IMR-90 (cell line): Measurements from ENCODE around the gene COCH. TPM values are rescaled to one million over a fixed set of nuclear protein-coding genes. Genes with fewer than 3 reads are reported as not detected.

Experiments used
- ATAC-seq: fragments of 200-7000 bp; cut with Tn5 transposase; 2 replicates; pipeline ENCODE4 v1.9.1; 2020; ENCODE audit warnings: low read depth, mild to moderate bottlenecking, moderate library complexity
- BruUV-seq: library from RNA; stranded (reverse); fragments of 400-500 nt; replicated peaks from 2 replicates; lab custom pipeline; 2021; lab: Mats Ljungman, UMichigan
- CTCF ChIA-PET: fragments of 300-600 bp; formaldehyde crosslinking; extraction: SDS; loops from one replicate; lab custom pipeline; 2021; ENCODE audit warnings: antibody characterized with exemption; lab: Yijun Ruan, JAX
- POLR2A ChIA-PET: fragments of 300-600 bp; sonication (Branson Sonifier 250); formaldehyde crosslinking; loops from one replicate; lab custom pipeline; 2022; ENCODE audit warnings: antibody characterized with exemption; ENCODE audit not compliant: unreplicated experiment; lab: Charles Lee
- DNase-seq: peaks from one replicate; pipeline ENCODE4 v3.0.0; 2013
- H2AFZ ChIP-seq: replicated peaks from 2 replicates; pipeline ENCODE3; 2013; ENCODE audit warnings: low read length, mild to moderate bottlenecking; ENCODE audit not compliant: poor library complexity
- H2AK5ac ChIP-seq: 2 replicates; pipeline ENCODE4 v1.6.1; 2013; ENCODE audit warnings: low read depth, low read length, inconsistent platforms
- H2AK9ac ChIP-seq: replicated peaks from 2 replicates; pipeline ENCODE3; 2013; ENCODE audit warnings: mild to moderate bottlenecking, low read depth, low read length, moderate library complexity; ENCODE audit not compliant: poor library complexity
- H2BK120ac ChIP-seq: 2 replicates; pipeline ENCODE4 v1.6.1; 2013; ENCODE audit warnings: low read depth, low read length, inconsistent platforms
- H2BK15ac ChIP-seq: 3 replicates; pipeline ENCODE4 v1.6.1; 2013; ENCODE audit warnings: low read depth, low read length, inconsistent platforms
- H2BK20ac ChIP-seq: 2 replicates; pipeline ENCODE4 v1.6.1; 2013; ENCODE audit warnings: low read depth, mild to moderate bottlenecking, inconsistent platforms, low read length, moderate library complexity
- H2BK5ac ChIP-seq: 2 replicates; pipeline ENCODE4 v1.6.1; 2013; ENCODE audit warnings: mild to moderate bottlenecking, low read depth, low read length, inconsistent platforms; ENCODE audit not compliant: poor library complexity, severe bottlenecking
- H3K14ac ChIP-seq: replicated peaks from 2 replicates; pipeline ENCODE4 v1.6.1; 2013; ENCODE audit warnings: low read depth, low read length, inconsistent platforms
- H3K18ac ChIP-seq: 2 replicates; pipeline ENCODE4 v1.6.1; 2013; ENCODE audit warnings: low read depth, low read length, control low read depth
- H3K23ac ChIP-seq: 2 replicates; pipeline ENCODE4 v1.6.1; 2013; ENCODE audit warnings: low read depth, low read length, inconsistent platforms
- H3K27ac ChIP-seq: 2 replicates; pipeline ENCODE4 v1.5.1; 2013; ENCODE audit warnings: mild to moderate bottlenecking, control low read depth, low read length; ENCODE audit not compliant: insufficient read depth
- H3K27me3 ChIP-seq: 2 replicates; pipeline ENCODE4 v1.6.1; 2013; ENCODE audit warnings: low read length; ENCODE audit not compliant: control insufficient read depth, insufficient read depth
- H3K36me3 ChIP-seq: 2 replicates; pipeline ENCODE4 v1.6.1; 2013; ENCODE audit warnings: low read length, mixed read lengths; ENCODE audit not compliant: control insufficient read depth, insufficient read depth
- H3K4ac ChIP-seq: 2 replicates; pipeline ENCODE4 v1.6.1; 2013; ENCODE audit warnings: low read depth, low read length, inconsistent platforms
- H3K4me1 ChIP-seq: 2 replicates; pipeline ENCODE4 v1.6.1; 2013; ENCODE audit warnings: low read length, mixed read lengths; ENCODE audit not compliant: control insufficient read depth, insufficient read depth
- H3K4me2 ChIP-seq: 2 replicates; pipeline ENCODE4 v1.6.1; 2013; ENCODE audit warnings: low read depth, mild to moderate bottlenecking, control low read depth, low read length, moderate library complexity
- H3K4me3 ChIP-seq: 2 replicates; pipeline ENCODE4 v1.5.1; 2013; ENCODE audit warnings: low read depth, mild to moderate bottlenecking, control low read depth, low read length, moderate library complexity; ENCODE audit not compliant: insufficient read depth
- H3K56ac ChIP-seq: 2 replicates; pipeline ENCODE4 v1.6.1; 2013; ENCODE audit warnings: low read length, inconsistent platforms; ENCODE audit not compliant: insufficient read depth; ENCODE audit errors: extremely low read depth
- H3K79me1 ChIP-seq, 2 experiments: 2 replicates each; pipeline ENCODE4 v1.6.1; 2013; ENCODE audit warnings: low read length in 2 of 2, inconsistent platforms in 1 of 2, low read depth in 1 of 2
- H3K9ac ChIP-seq: 2 replicates; pipeline ENCODE4 v1.6.1; 2013; ENCODE audit warnings: low read depth, low read length, control low read depth
- H3K9me1 ChIP-seq: 2 replicates; pipeline ENCODE4 v1.6.1; 2013; ENCODE audit warnings: low read length, inconsistent platforms; ENCODE audit not compliant: insufficient read depth
- H3K9me3 ChIP-seq: 2 replicates; pipeline ENCODE4 v1.6.1; 2013; ENCODE audit warnings: low read length; ENCODE audit not compliant: control insufficient read depth, insufficient read depth
- H4K20me1 ChIP-seq: 2 replicates; pipeline ENCODE4 v1.6.1; 2013; ENCODE audit warnings: low read length, inconsistent platforms; ENCODE audit not compliant: insufficient read depth
- H4K5ac ChIP-seq: 2 replicates; pipeline ENCODE4 v1.6.1; 2013; ENCODE audit warnings: mild to moderate bottlenecking, low read depth, low read length, control low read depth
- H4K8ac ChIP-seq, 2 experiments: 2 replicates each; pipeline ENCODE4 v1.6.1; 2013; ENCODE audit warnings: low read depth in 2 of 2, low read length in 2 of 2, control low read depth in 1 of 2, inconsistent platforms in 1 of 2
- H4K91ac ChIP-seq: 2 replicates; pipeline ENCODE4 v1.6.1; 2013; ENCODE audit warnings: low read depth, low read length, inconsistent platforms; ENCODE audit not compliant: insufficient read depth
- FOS ChIP-seq: fragments of 150-350 bp; IDR thresholded peaks from 2 replicates; pipeline ENCODE4 v1.6.1; 2016; ENCODE audit warnings: low read depth, low read length
- MAZ ChIP-seq: IDR thresholded peaks from 2 replicates; pipeline ENCODE4 v1.6.1; 2012; ENCODE audit warnings: low read depth, mild to moderate bottlenecking, low read length, improper control_type of control experiment, moderate library complexity, borderline replicate concordance
- NFE2L2 ChIP-seq: fragments of 150-350 bp; IDR thresholded peaks from 2 replicates; pipeline ENCODE4 v1.6.1; 2016; ENCODE audit warnings: low read depth, mild to moderate bottlenecking, low read length
- WGBS, 2 experiments: methylation state at CpG; one replicate each; pipeline versions ENCODE4 v1.1.5 to v1.1.7; 2013; ENCODE audit warnings: missing lambda C conversion rate in 2 of 2; ENCODE audit not compliant: insufficient read length in 1 of 2; ENCODE audit errors: extremely low coverage in 2 of 2; 5-methylcytosine and 5-hydroxymethylcytosine counted together
- dilution Hi-C: fragments of 300-500 bp; cut with HindIII; formaldehyde crosslinking; loops from one replicate; pipeline ENCODE4 v1.14.3; 2018; ENCODE audit warnings: low sequenced_read_pairs; ENCODE audit not compliant: unreplicated experiment
- in situ Hi-C: fragments of 300-500 bp; cut with MboI; formaldehyde crosslinking; loops from 3 replicates; pipeline ENCODE4 v1.14.3; 2019; ENCODE audit warnings: low sequenced_read_pairs, inconsistent platforms, mixed read lengths
- intact Hi-C: fragments of 100-400 bp; cut with micrococcal nuclease; formaldehyde crosslinking; loops from 2 replicates; pipeline ENCODE4 v1.10.0; 2022
- polyA plus RNA-seq, 3 experiments: library from polyadenylated mRNA; depleted of rRNA; stranded (reverse); fragments of >200 nt; gene quantifications; 2 replicates each; pipeline ENCODE4 v1.2.3, GENCODE V29; 2012; ENCODE audit warnings: low replicate concordance in 1 of 3
- total RNA-seq: library from RNA; depleted of rRNA; stranded (reverse); fragments of >200 nt; gene quantifications from 2 replicates; pipeline ENCODE4 v1.2.3, GENCODE V29; 2012
- TF ChIP-seq, protein P1 (sequence below): conservative IDR thresholded peaks from 2 replicates; pipeline ENCODE4 v1.5.1; 2012; ENCODE audit warnings: mild to moderate bottlenecking, low read depth, low read length, improper control_type of control experiment
- TF ChIP-seq, protein P2 (sequence below): fragments of 150-350 bp; IDR thresholded peaks from 2 replicates; pipeline ENCODE4 v1.6.1; 2016; ENCODE audit warnings: low read depth, mild to moderate bottlenecking, low read length, moderate library complexity, borderline replicate concordance

The COCH gene
- total and polyA plus RNA-seq, 2 of the 4 experiments (the other 2 are of a cell fraction) = 0.17 to 0.18 TPM

DNA sequence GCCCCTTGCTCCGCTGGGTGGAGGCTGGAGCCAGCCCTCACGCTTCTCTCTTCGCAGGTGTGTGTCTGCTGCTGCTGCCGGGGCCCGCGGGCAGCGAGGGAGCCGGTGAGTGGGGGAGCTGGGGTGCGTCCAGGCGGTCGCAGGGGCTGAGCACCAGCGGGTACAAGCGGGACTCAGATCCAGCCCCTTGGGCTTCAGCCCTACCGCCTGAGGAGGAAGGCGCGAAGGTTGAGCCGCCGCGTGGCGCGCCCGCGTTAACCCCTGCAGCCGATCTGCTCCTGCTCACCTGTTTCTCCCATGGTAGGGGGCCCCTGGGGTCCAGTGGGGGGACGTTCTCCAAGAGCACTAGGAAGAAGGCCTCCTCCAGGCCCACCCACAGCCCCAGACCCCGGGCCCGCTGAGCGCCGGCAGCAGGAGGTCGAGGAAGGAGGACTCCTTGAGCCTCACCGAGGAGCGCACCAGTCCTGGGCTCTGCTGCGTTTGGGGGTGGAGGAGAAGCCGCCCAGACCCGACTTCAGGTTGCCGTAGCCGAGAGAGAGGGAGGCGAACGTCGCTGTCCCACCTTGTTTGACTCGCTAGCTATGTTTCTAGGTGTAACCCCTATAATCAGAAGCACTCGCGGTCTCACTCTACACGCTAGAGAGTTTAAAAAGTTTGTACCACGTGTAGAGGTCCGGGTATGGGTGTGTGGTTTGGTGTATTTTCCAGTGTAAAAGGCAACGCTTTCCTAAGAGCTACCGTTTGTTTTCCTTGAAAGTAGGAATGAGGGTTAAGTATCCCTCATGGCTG lies 834 bp downstream of the COCH start:
- H3K56ac ChIP-seq = no peak overlapping the region
- in situ Hi-C loops = no loop called here
- peak overlapping the region; percentile 38; the same call in 1 of the 2 replicates for H3K4me2 ChIP-seq

More for the DNA sequence above, 834 bp downstream of the COCH start:
- Histone ChIP-seq H3K4me3 (peak overlapping the region; percentile 38; the same call in 1 of the 2 replicates), H2AK9ac (peak overlapping the region; percentile 10), H4K20me1 (no peaks in the 10 kb centered on the region), H3K4me1 (peaks cover 1% of the 10 kb centered on the region; the same call in 1 of the 2 replicates), H3K27ac (no peak overlapping the region), H2BK15ac (no peak overlapping the region), H3K36me3 (no peaks in the 10 kb centered on the region), H3K27me3 (peaks cover 66% of the 10 kb centered on the region), H3K9me1 (no peaks in the 10 kb centered on the region), H3K79me1 (no peaks in the 10 kb centered on the region), H3K18ac (no peak overlapping the region), H2AFZ (peak overlapping the region; percentile 60), H3K14ac (no peak overlapping the region), H2BK20ac (no peak overlapping the region), H3K4ac (no peak overlapping the region), H2BK5ac (no peak overlapping the region), H4K8ac (no peak overlapping the region), H3K9me3 (no peaks in the 10 kb centered on the region), H2BK120ac (no peak overlapping the region), H4K5ac (no peak overlapping the region), H3K23ac (0 out of 2 replicates have a peak overlapping the region, but pooled peaks have one; percentile 3), H2AK5ac (no peak overlapping the region), H4K91ac (no peak overlapping the region), H3K9ac (no peak overlapping the region)
- POLR2A ChIA-PET = no interaction called here
- intact Hi-C loops (no loop called here), dilution Hi-C loops (no loop called here)
- DNase-seq (no peak), ATAC-seq (no peak)
- 0% methylated on average over 1 of the region's 48 CpGs; no CpG with 5 or more reads in 1 of the 2 experiments for WGBS, 2 experiments
- no peak for TF ChIP-seq MAZ
- TF ChIP-seq, protein P1, sequence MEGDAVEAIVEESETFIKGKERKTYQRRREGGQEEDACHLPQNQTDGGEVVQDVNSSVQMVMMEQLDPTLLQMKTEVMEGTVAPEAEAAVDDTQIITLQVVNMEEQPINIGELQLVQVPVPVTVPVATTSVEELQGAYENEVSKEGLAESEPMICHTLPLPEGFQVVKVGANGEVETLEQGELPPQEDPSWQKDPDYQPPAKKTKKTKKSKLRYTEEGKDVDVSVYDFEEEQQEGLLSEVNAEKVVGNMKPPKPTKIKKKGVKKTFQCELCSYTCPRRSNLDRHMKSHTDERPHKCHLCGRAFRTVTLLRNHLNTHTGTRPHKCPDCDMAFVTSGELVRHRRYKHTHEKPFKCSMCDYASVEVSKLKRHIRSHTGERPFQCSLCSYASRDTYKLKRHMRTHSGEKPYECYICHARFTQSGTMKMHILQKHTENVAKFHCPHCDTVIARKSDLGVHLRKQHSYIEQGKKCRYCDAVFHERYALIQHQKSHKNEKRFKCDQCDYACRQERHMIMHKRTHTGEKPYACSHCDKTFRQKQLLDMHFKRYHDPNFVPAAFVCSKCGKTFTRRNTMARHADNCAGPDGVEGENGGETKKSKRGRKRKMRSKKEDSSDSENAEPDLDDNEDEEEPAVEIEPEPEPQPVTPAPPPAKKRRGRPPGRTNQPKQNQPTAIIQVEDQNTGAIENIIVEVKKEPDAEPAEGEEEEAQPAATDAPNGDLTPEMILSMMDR = no peak
- no peak for TF ChIP-seq NFE2L2
- TF ChIP-seq, protein P2, sequence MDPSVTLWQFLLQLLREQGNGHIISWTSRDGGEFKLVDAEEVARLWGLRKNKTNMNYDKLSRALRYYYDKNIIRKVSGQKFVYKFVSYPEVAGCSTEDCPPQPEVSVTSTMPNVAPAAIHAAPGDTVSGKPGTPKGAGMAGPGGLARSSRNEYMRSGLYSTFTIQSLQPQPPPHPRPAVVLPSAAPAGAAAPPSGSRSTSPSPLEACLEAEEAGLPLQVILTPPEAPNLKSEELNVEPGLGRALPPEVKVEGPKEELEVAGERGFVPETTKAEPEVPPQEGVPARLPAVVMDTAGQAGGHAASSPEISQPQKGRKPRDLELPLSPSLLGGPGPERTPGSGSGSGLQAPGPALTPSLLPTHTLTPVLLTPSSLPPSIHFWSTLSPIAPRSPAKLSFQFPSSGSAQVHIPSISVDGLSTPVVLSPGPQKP = no peak
- no peak for TF ChIP-seq FOS
- CTCF ChIA-PET = no interaction called here
- no TSS peak for BruUV-seq
